K562 (cell line): ENCODE results near the gene CAST. TPM values are rescaled to one million over a fixed set of nuclear protein-coding genes. Genes with fewer than 3 reads are reported as not detected.
A peak's percentile ranks its signal among the peaks of the same experiment; 100 is the strongest.

Experiments
- BRF2 ChIP-seq: IDR thresholded peaks from 3 replicates; pipeline ENCODE4 v1.6.1; 2011; ENCODE audit warnings: borderline replicate concordance, mild to moderate bottlenecking; ENCODE audit not compliant: insufficient read length, insufficient read depth
- ESRRA ChIP-seq: fragments of 450-650 bp; IDR thresholded peaks from 2 replicates; pipeline ENCODE4 v1.6.1; 2014; ENCODE audit warnings: low read depth, mild to moderate bottlenecking, moderate library complexity, borderline replicate concordance
- GTF2A2 ChIP-seq: IDR thresholded peaks from 2 replicates; pipeline ENCODE4 v1.6.1; 2016; ENCODE audit warnings: mild to moderate bottlenecking, missing genetic modification characterization, missing compliant biosample characterization
- GTF2F1 ChIP-seq: IDR thresholded peaks from 2 replicates; pipeline ENCODE4 v1.6.1; 2011; ENCODE audit warnings: low read depth, low read length, improper control_type of control experiment
- HDAC3 ChIP-seq: fragments of 450-650 bp; IDR thresholded peaks from 2 replicates; pipeline ENCODE4 v1.6.1; 2018; ENCODE audit warnings: borderline replicate concordance, mild to moderate bottlenecking, moderate library complexity; ENCODE audit not compliant: partially characterized antibody
- HNRNPUL1 ChIP-seq: fragments of 200-400 bp; formaldehyde crosslinking; IDR thresholded peaks from 2 replicates; pipeline ENCODE4 v1.6.1; 2017; ENCODE audit warnings: low read length
- MCM2 ChIP-seq: fragments of 450-650 bp; IDR thresholded peaks from 2 replicates; pipeline ENCODE4 v1.6.1; 2017; ENCODE audit warnings: low read depth, mild to moderate bottlenecking
- MTA2 ChIP-seq: fragments of 450-650 bp; IDR thresholded peaks from 2 replicates; pipeline ENCODE4 v1.6.1; 2016; ENCODE audit warnings: low read depth
- NFXL1 ChIP-seq: fragments of 450-650 bp; formaldehyde crosslinking; IDR thresholded peaks from 2 replicates; pipeline ENCODE4 v1.4.0; 2021; ENCODE audit warnings: mild to moderate bottlenecking
- NR1H2 ChIP-seq: sonication (generic); formaldehyde crosslinking; IDR thresholded peaks from 2 replicates; pipeline ENCODE4 v1.4.0; 2020; ENCODE audit warnings: mild to moderate bottlenecking, missing genetic modification reagents
- PKNOX1 ChIP-seq: fragments of 450-650 bp; IDR thresholded peaks from 2 replicates; pipeline ENCODE4 v1.6.1; 2016
- POLR2H ChIP-seq: IDR thresholded peaks from 2 replicates; pipeline ENCODE4 v1.6.1; 2016; ENCODE audit warnings: missing genetic modification characterization, low read depth, mild to moderate bottlenecking, control low read depth, missing compliant biosample characterization, moderate library complexity
- RBM25 ChIP-seq: fragments of 200-400 bp; formaldehyde crosslinking; IDR thresholded peaks from 2 replicates; pipeline ENCODE4 v1.6.1; 2018; ENCODE audit warnings: low read length, low read depth, moderate library complexity; ENCODE audit not compliant: severe bottlenecking
- SIN3B ChIP-seq: fragments of 450-650 bp; IDR thresholded peaks from 2 replicates; pipeline ENCODE4 v1.6.1; 2017; ENCODE audit warnings: low read depth, mild to moderate bottlenecking, moderate library complexity
- SNAPC5 ChIP-seq: fragments of 250-450 bp; sonication (Bioruptor Pico); IDR thresholded peaks from 2 replicates; pipeline ENCODE4 v1.8.0; 2021; ENCODE audit warnings: moderate library complexity, mild to moderate bottlenecking, inconsistent platforms
- SRF ChIP-seq, 2 experiments: fragments of 250-450, 450-650 bp in 1 of 2; sonication (Bioruptor Pico) in 1 of 2; sonication (generic) in 1 of 2; formaldehyde crosslinking; IDR thresholded peaks; 2 replicates each; pipeline versions ENCODE4 v1.5.0 to v1.5.1; 2020 to 2022; ENCODE audit warnings: mild to moderate bottlenecking in 1 of 2, missing genetic modification reagents in 1 of 2
- TARDBP ChIP-seq: fragments of 450-650 bp; IDR thresholded peaks from 2 replicates; pipeline ENCODE4 v1.6.1; 2016
- ZFP1 ChIP-seq: fragments of 450-650 bp; formaldehyde crosslinking; IDR thresholded peaks from 2 replicates; pipeline ENCODE4 v1.4.0; 2020; ENCODE audit warnings: mild to moderate bottlenecking, mixed read lengths
- ZNF140 ChIP-seq: fragments of 250-450 bp; sonication (Bioruptor Pico); IDR thresholded peaks from 2 replicates; pipeline ENCODE4 v1.8.0; 2021; ENCODE audit warnings: moderate library complexity, mild to moderate bottlenecking, inconsistent platforms
- ZNF239 ChIP-seq: fragments of 250-450 bp; sonication (Bioruptor Pico); IDR thresholded peaks from 2 replicates; pipeline ENCODE4 v1.4.0; 2020; ENCODE audit warnings: mild to moderate bottlenecking
- polyA plus RNA-seq, 8 experiments: library from polyadenylated mRNA; depleted of rRNA in 4 of 8; stranded (reverse) in 5 of 8; unstranded in 3 of 8; fragments of >200 nt; fragmentation: Nextera tagmentation in 2 of 8; fragmentation: Illumina TruSeq in 1 of 8; extraction: Ambion mirVana in 2 of 8; extraction: Trizol in 1 of 8; gene quantifications; 2 replicates each; pipeline versions ENCODE4 v1.2.1 to v1.2.3, GENCODE V29; 2011 to 2014; ENCODE audit warnings: inconsistent platforms in 1 of 8, missing spikeins in 1 of 8
- total RNA-seq, 7 experiments: library from RNA; depleted of rRNA in 6 of 7; stranded (reverse); fragments of >200 nt in 6 of 7; fragmentation: Illumina TruSeq in 2 of 7; extraction: Trizol in 2 of 7; gene quantifications; 2 replicates each; pipeline versions ENCODE4 v1.2.1 to v1.2.3, GENCODE V29; 2011 to 2021; ENCODE audit warnings: low replicate concordance in 1 of 7

CAST gene
- total and polyA plus RNA-seq, 9 of the 15 experiments (the other 6 are each of a cell fraction or from before 2014, with no cell fraction given), result 55.5 to 136 (median 86.1) TPM

- TF ChIP-seq ESRRA (no peak), POLR2H (tag) (no peak), NR1H2 (CRISPR knock-in tag) (no peak), NFXL1 (CRISPR knock-in tag) (peak; percentile 95), HDAC3 (no peak), SRF (CRISPR knock-in tag; IDR thresholded peaks at IDR 0.05) (peak in 1 of 2 experiments; percentile 83; a peak in 2 of 4 replicates), PKNOX1 (no peak), HNRNPUL1 (no peak), SNAPC5 (CRISPR knock-in tag) (peak; percentile 39; the same call in 1 of the 2 replicates), ZNF239 (CRISPR knock-in tag) (peak; percentile 91), MCM2 (no peak), RBM25 (no peak), ZFP1 (CRISPR knock-in tag) (peak; percentile 95), BRF2 (no peak), GTF2F1 (no peak), SIN3B (no peak), GTF2A2 (tag) (peak; percentile 96), MTA2 (no peak), TARDBP (no peak), ZNF140 (CRISPR knock-in tag) (peak; percentile 63; the same call in 1 of the 2 replicates)
These were observed 146.8 kb downstream of the CAST start (continued) for GRCh38 chr5:96808868-96809558.
